GM12878 (cell line): ENCODE results near the gene FGF10. TPM values are rescaled to one million over a fixed set of nuclear protein-coding genes. Genes with fewer than 3 reads are reported as not detected.

ENCODE experiments used
- ATAC-seq: fragments of 200-7000 bp; cut with Tn5 transposase; 3 replicates; pipeline ENCODE4 v1.9.1; 2020; ENCODE audit warnings: mild to moderate bottlenecking, moderate library complexity
- BruUV-seq: library from RNA; stranded (reverse); fragments of 400-500 nt; replicated peaks from 2 replicates; lab custom pipeline; 2021; lab: Mats Ljungman, UMichigan
- CTCF ChIA-PET: fragments of 300-600 bp; sonication (Branson Sonifier 250); formaldehyde crosslinking; extraction: SDS; loops from one replicate; lab custom pipeline; 2021; ENCODE audit warnings: inconsistent platforms; lab: Yijun Ruan, JAX
- POLR2A ChIA-PET: fragments of 350-600 bp; formaldehyde crosslinking; extraction: SDS; loops from one replicate; lab custom pipeline; 2021; ENCODE audit warnings: inconsistent platforms; lab: Charles Lee
- RAD21 ChIA-PET: fragments of 300-600 bp; sonication (Branson Sonifier 250); formaldehyde crosslinking; loops from one replicate; lab custom pipeline; 2023; ENCODE audit warnings: antibody characterized with exemption; ENCODE audit not compliant: unreplicated experiment; lab: Charles Lee
- SMC1A ChIA-PET: fragments of 300-600 bp; sonication (Branson Sonifier 250); formaldehyde crosslinking; loops from one replicate; lab custom pipeline; 2023; ENCODE audit not compliant: unreplicated experiment, uncharacterized antibody; lab: Charles Lee
- DNase-seq: peaks from one replicate; pipeline ENCODE4 v3.0.0-alpha.2; 2011; ENCODE audit warnings: low read depth, low spot score
- FAIRE-seq: peaks from 3 replicates; lab custom pipeline; 2011; peaks lifted over from hg19 to GRCh38; lab: Jason Lieb, UNC
- H2AFZ ChIP-seq: 2 replicates; pipeline ENCODE4 v1.6.0; 2011; ENCODE audit warnings: low read depth, low read length, control low read depth; ENCODE audit not compliant: control insufficient read depth
- H3K27ac ChIP-seq: 2 replicates; pipeline ENCODE4 v1.5.1; 2011; ENCODE audit warnings: control low read depth; ENCODE audit not compliant: control insufficient read depth, insufficient read depth
- H3K27me3 ChIP-seq, 2 experiments: replicated peaks in 1 of 2; 2 replicates each; pipeline versions ENCODE4 v1.6.0 to v1.6.1; 2011; ENCODE audit warnings: low read length in 1 of 2; ENCODE audit not compliant: control insufficient read depth in 2 of 2, insufficient read depth in 2 of 2
- H3K36me3 ChIP-seq, 2 experiments: 2 replicates each; pipeline ENCODE4 v1.5.1; 2011; ENCODE audit warnings: low read length in 1 of 2; ENCODE audit not compliant: control insufficient read depth in 2 of 2, insufficient read depth in 2 of 2
- H3K4me1 ChIP-seq: 2 replicates; pipeline ENCODE4 v1.6.1; 2011; ENCODE audit warnings: mild to moderate bottlenecking, low read length, moderate library complexity, mixed read lengths; ENCODE audit not compliant: control insufficient read depth, insufficient read depth
- H3K4me2 ChIP-seq: 2 replicates; pipeline ENCODE4 v1.6.0; 2011; ENCODE audit warnings: control low read depth; ENCODE audit not compliant: control insufficient read depth, insufficient read depth
- H3K4me3 ChIP-seq: fragments of 200-600 bp; sonication (generic); 2 replicates; pipeline ENCODE4 v1.5.1; 2016
- H3K79me2 ChIP-seq: 2 replicates; pipeline ENCODE4 v1.6.0; 2011; ENCODE audit warnings: low read length; ENCODE audit not compliant: control insufficient read depth, insufficient read depth
- H3K9ac ChIP-seq: 2 replicates; pipeline ENCODE4 v1.8.0; 2011; ENCODE audit warnings: low read length, control low read depth, mixed read lengths; ENCODE audit not compliant: control insufficient read depth, insufficient read depth
- H3K9me3 ChIP-seq: replicated peaks from 3 replicates; pipeline ENCODE4 v1.5.1; 2011; ENCODE audit warnings: mild to moderate bottlenecking, low read length; ENCODE audit not compliant: control insufficient read depth, insufficient read depth
- H4K20me1 ChIP-seq: 2 replicates; pipeline ENCODE4 v1.6.0; 2011; ENCODE audit not compliant: control insufficient read depth, insufficient read depth
- MYB ChIP-seq: fragments of 150-350 bp; IDR thresholded peaks from 2 replicates; pipeline ENCODE4 v1.6.1; 2014; ENCODE audit warnings: mild to moderate bottlenecking, low read depth, low read length, borderline replicate concordance
- NR2C2 ChIP-seq: IDR thresholded peaks from 2 replicates; pipeline ENCODE4 v1.6.1; 2011; ENCODE audit warnings: borderline replicate concordance, low read depth; ENCODE audit not compliant: control insufficient read depth, insufficient read length
- RFX5 ChIP-seq: IDR thresholded peaks from 2 replicates; pipeline ENCODE4 v1.6.1; 2011; ENCODE audit warnings: low read depth, low read length, improper control_type of control experiment
- RUNX3 ChIP-seq: IDR thresholded peaks from 2 replicates; pipeline ENCODE4 v1.6.1; 2012; ENCODE audit warnings: low read length, inconsistent platforms
- SMARCA5 ChIP-seq: fragments of 450-650 bp; IDR thresholded peaks from 2 replicates; pipeline ENCODE4 v1.6.1; 2017; ENCODE audit warnings: mild to moderate bottlenecking
- in situ Hi-C: fragments of 300-500 bp; cut with MboI; formaldehyde crosslinking; loops from 9 replicates; pipeline ENCODE4 v1.14.3; 2018; ENCODE audit warnings: mixed read lengths
- intact Hi-C: fragments of 100-400 bp; cut with micrococcal nuclease; formaldehyde crosslinking; loops from one replicate; pipeline ENCODE4 v1.14.2; 2022; ENCODE audit not compliant: unreplicated experiment
- polyA plus RNA-seq, 11 experiments: library from polyadenylated mRNA; depleted of rRNA in 4 of 11; unstranded in 6 of 11; stranded (reverse) in 5 of 11; fragments of >200 nt; fragmentation: Nextera tagmentation in 4 of 11; fragmentation: Illumina TruSeq in 1 of 11; extraction: Ambion mirVana in 4 of 11; extraction: Trizol in 1 of 11; gene quantifications; 1 replicate in 1 of 11; 2 replicates in 10 of 11; pipeline versions ENCODE4 v1.2.1 to v1.2.3, GENCODE V29; 2011 to 2016; ENCODE audit warnings: inconsistent platforms in 2 of 11, missing spikeins in 2 of 11, low read depth in 1 of 11
- total RNA-seq, 4 experiments: library from RNA; depleted of rRNA in 3 of 4; stranded (reverse); fragments of >200 nt in 3 of 4; fragmentation: Illumina TruSeq in 1 of 4; extraction: Trizol in 1 of 4; gene quantifications; 2 replicates each; pipeline versions ENCODE4 v1.2.1 to v1.2.3, GENCODE V29; 2013 to 2021
- TF ChIP-seq, protein P1 (sequence below): IDR thresholded peaks from 2 replicates; pipeline ENCODE4 v1.6.1; 2012; ENCODE audit warnings: low read length, inconsistent platforms
- TF ChIP-seq, protein P2 (sequence below): fragments of 450-650 bp; formaldehyde crosslinking; IDR thresholded peaks from 2 replicates; pipeline ENCODE4 v1.4.0; 2020; ENCODE audit warnings: mild to moderate bottlenecking, moderate library complexity
- TF ChIP-seq, protein P3 (sequence below), 3 experiments: IDR thresholded peaks in 2 of 3; conservative IDR thresholded peaks in 1 of 3; 2 replicates each; pipeline ENCODE4 v1.5.1; 2011; ENCODE audit warnings: low read depth in 3 of 3, low read length in 3 of 3, mild to moderate bottlenecking in 3 of 3, control low read depth in 2 of 3, moderate library complexity in 2 of 3, inconsistent platforms in 1 of 3, mixed read lengths in 1 of 3; ENCODE audit not compliant: control insufficient read depth in 2 of 3, insufficient read depth in 1 of 3; ENCODE audit errors: extremely low read depth in 1 of 3

FGF10 gene
- total and polyA plus RNA-seq, 10 of the 15 experiments (the other 5 are each of a cell fraction or from before 2014, with no cell fraction given) = not detected

DNA sequence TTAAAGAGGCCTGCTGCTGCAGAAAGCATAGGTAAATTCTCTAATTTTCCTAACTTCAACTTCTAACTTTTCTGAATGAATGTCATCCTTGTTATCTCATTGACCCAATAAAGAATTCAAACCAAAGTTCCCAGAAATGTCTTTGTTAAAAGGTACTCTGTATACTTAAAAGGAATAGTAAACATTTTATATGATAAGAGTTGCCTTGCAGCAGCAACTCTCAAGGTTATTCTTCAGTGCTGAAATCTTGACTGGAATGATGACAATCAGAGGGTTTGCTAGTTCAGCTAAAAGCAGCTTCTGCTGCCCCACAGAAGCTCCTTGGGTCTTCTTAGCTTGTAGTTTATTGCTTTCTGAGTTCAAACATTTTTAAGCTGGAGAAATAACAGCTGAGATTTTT lies 28.3 kb downstream of the FGF10 start:
- ATAC-seq = no peak
- no peak overlapping the region for H3K4me3 ChIP-seq
- intact Hi-C loops = no loop called here
- ChIA-PET RAD21 (no interaction called here), CTCF (no interaction called here), SMC1A (no interaction called here), POLR2A (no interaction called here)
- no peaks in the 10 kb centered on the region for H3K4me1 ChIP-seq
- H2AFZ ChIP-seq = no peak overlapping the region
- H3K27me3 ChIP-seq = no peaks in the 10 kb centered on the region
- no peak overlapping the region for H3K4me2 ChIP-seq
- in situ Hi-C loops = no loop called here
- H3K79me2 ChIP-seq = no peaks in the 10 kb centered on the region
- H3K27ac ChIP-seq = no peak overlapping the region
- FAIRE-seq = no peak
- DNase-seq = no peak
- TF ChIP-seq, protein P1, sequence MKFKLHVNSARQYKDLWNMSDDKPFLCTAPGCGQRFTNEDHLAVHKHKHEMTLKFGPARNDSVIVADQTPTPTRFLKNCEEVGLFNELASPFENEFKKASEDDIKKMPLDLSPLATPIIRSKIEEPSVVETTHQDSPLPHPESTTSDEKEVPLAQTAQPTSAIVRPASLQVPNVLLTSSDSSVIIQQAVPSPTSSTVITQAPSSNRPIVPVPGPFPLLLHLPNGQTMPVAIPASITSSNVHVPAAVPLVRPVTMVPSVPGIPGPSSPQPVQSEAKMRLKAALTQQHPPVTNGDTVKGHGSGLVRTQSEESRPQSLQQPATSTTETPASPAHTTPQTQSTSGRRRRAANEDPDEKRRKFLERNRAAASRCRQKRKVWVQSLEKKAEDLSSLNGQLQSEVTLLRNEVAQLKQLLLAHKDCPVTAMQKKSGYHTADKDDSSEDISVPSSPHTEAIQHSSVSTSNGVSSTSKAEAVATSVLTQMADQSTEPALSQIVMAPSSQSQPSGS = no peak
- TF ChIP-seq, protein P2, sequence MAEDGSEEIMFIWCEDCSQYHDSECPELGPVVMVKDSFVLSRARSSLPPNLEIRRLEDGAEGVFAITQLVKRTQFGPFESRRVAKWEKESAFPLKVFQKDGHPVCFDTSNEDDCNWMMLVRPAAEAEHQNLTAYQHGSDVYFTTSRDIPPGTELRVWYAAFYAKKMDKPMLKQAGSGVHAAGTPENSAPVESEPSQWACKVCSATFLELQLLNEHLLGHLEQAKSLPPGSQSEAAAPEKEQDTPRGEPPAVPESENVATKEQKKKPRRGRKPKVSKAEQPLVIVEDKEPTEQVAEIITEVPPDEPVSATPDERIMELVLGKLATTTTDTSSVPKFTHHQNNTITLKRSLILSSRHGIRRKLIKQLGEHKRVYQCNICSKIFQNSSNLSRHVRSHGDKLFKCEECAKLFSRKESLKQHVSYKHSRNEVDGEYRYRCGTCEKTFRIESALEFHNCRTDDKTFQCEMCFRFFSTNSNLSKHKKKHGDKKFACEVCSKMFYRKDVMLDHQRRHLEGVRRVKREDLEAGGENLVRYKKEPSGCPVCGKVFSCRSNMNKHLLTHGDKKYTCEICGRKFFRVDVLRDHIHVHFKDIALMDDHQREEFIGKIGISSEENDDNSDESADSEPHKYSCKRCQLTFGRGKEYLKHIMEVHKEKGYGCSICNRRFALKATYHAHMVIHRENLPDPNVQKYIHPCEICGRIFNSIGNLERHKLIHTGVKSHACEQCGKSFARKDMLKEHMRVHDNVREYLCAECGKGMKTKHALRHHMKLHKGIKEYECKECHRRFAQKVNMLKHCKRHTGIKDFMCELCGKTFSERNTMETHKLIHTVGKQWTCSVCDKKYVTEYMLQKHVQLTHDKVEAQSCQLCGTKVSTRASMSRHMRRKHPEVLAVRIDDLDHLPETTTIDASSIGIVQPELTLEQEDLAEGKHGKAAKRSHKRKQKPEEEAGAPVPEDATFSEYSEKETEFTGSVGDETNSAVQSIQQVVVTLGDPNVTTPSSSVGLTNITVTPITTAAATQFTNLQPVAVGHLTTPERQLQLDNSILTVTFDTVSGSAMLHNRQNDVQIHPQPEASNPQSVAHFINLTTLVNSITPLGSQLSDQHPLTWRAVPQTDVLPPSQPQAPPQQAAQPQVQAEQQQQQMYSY (CRISPR knock-in tag) = no peak
- TF ChIP-seq RUNX3 = no peak
- no peak for TF ChIP-seq RFX5
- TF ChIP-seq MYB = no peak
- TF ChIP-seq SMARCA5 = no peak
- TF ChIP-seq, protein P3, sequence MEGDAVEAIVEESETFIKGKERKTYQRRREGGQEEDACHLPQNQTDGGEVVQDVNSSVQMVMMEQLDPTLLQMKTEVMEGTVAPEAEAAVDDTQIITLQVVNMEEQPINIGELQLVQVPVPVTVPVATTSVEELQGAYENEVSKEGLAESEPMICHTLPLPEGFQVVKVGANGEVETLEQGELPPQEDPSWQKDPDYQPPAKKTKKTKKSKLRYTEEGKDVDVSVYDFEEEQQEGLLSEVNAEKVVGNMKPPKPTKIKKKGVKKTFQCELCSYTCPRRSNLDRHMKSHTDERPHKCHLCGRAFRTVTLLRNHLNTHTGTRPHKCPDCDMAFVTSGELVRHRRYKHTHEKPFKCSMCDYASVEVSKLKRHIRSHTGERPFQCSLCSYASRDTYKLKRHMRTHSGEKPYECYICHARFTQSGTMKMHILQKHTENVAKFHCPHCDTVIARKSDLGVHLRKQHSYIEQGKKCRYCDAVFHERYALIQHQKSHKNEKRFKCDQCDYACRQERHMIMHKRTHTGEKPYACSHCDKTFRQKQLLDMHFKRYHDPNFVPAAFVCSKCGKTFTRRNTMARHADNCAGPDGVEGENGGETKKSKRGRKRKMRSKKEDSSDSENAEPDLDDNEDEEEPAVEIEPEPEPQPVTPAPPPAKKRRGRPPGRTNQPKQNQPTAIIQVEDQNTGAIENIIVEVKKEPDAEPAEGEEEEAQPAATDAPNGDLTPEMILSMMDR (IDR thresholded peaks at IDR 0.05 in 2 of 3, conservative IDR thresholded peaks at IDR 0.05 in 1 of 3; ENCODE audit: control insufficient read depth in 2 of 3, extremely low read depth in 1 of 3, insufficient read depth in 1 of 3, low read depth in 3 of 3, low read length in 3 of 3) = no peak
- no peak for TF ChIP-seq NR2C2
- H4K20me1 ChIP-seq = no peaks in the 10 kb centered on the region
- H3K36me3 ChIP-seq = no peaks in the 10 kb centered on the region
- H3K9ac ChIP-seq = no peak overlapping the region
- BruUV-seq = no TSS peak
- no peaks in the 10 kb centered on the region for H3K9me3 ChIP-seq
